ENCODE data around the gene OR13A1. TPM values are rescaled to one million over a fixed set of nuclear protein-coding genes. Genes with fewer than 3 reads are reported as not detected.

The OR13A1 gene
- total RNA-seq, 1 experiment from 2014 or later: not detected

GRCh38 chr10:45257600-45257999, 57.8 kb downstream of the OR13A1 start:
- Histone ChIP-seq H3K36me3 (ENCODE audit: control insufficient read depth, insufficient read depth, low read length) (no peaks in the 10 kb centered on the region), H3K4me1 (no peaks in the 10 kb centered on the region), H3K4me3 (ENCODE audit: low read depth, low read length) (no peak overlapping the region), H3K27me3 (replicated peaks; ENCODE audit: control insufficient read depth, insufficient read depth, low read length) (no peaks in the 10 kb centered on the region; the same call in 1 of the 2 replicates), H3K9me3 (no peaks in the 10 kb centered on the region)
- H3K27ac Mint-ChIP-seq (ENCODE audit: unreplicated experiment): no peak overlapping the region
- no peak for TF ChIP-seq CTCF (IDR thresholded peaks at IDR 0.05; ENCODE audit: insufficient read depth in 1 of 2, low read depth in 1 of 2, low read length in 1 of 2, severe bottlenecking in 1 of 2, unreplicated experiment in 1 of 2)
- intact Hi-C loops (cut with micrococcal nuclease; ENCODE audit: unreplicated experiment): no loop called here
- ChIA-PET CTCF (no interaction called here), POLR2A (no interaction called here)
- H3K9me3 Mint-ChIP-seq (ENCODE audit: unreplicated experiment): no peaks in the 10 kb centered on the region
- no peak overlapping the region for H3K4me3 Mint-ChIP-seq (ENCODE audit: unreplicated experiment)
- no peaks in the 10 kb centered on the region for H3K36me3 Mint-ChIP-seq (ENCODE audit: insufficient read depth, unreplicated experiment)
- H3K4me1 Mint-ChIP-seq (ENCODE audit: low read depth, unreplicated experiment): peaks cover 8% of the 10 kb centered on the region
- H3K27me3 Mint-ChIP-seq (ENCODE audit: insufficient read depth, unreplicated experiment): peaks cover 12% of the 10 kb centered on the region
- no TSS peak for BruUV-seq (replicated peaks)
- DNase-seq: no peak

- intact Hi-C loops (cut with micrococcal nuclease; ENCODE audit: unreplicated experiment): no loop called here
- no peaks in the 10 kb centered on the region for H3K9me3 Mint-ChIP-seq (ENCODE audit: unreplicated experiment)
- no peak overlapping the region for H3K27ac Mint-ChIP-seq (ENCODE audit: unreplicated experiment)
- ChIA-PET POLR2A (no interaction called here), CTCF (no interaction called here)
- no peak for TF ChIP-seq CTCF (IDR thresholded peaks at IDR 0.05; ENCODE audit: insufficient read depth in 1 of 2, low read depth in 1 of 2, low read length in 1 of 2, severe bottlenecking in 1 of 2, unreplicated experiment in 1 of 2)
- no peak overlapping the region for H3K4me3 ChIP-seq (ENCODE audit: low read depth, low read length)
- H3K4me3 Mint-ChIP-seq (ENCODE audit: unreplicated experiment): no peak overlapping the region
- no peaks in the 10 kb centered on the region for H3K36me3 Mint-ChIP-seq (ENCODE audit: insufficient read depth, unreplicated experiment)
- no peaks in the 10 kb centered on the region for H3K4me1 ChIP-seq
- H3K27me3 ChIP-seq (replicated peaks; ENCODE audit: control insufficient read depth, insufficient read depth, low read length): no peaks in the 10 kb centered on the region; the same call in 1 of the 2 replicates
- H3K9me3 ChIP-seq: no peaks in the 10 kb centered on the region
- no peak for DNase-seq
- peaks cover 13% of the 10 kb centered on the region for H3K27me3 Mint-ChIP-seq (ENCODE audit: insufficient read depth, unreplicated experiment)
- BruUV-seq (replicated peaks): no TSS peak
- no peaks in the 10 kb centered on the region for H3K36me3 ChIP-seq (ENCODE audit: control insufficient read depth, insufficient read depth, low read length)
- H3K4me1 Mint-ChIP-seq (ENCODE audit: low read depth, unreplicated experiment): no peaks in the 10 kb centered on the region
Measured at GRCh38 chr10:45256246-45256645, 59.2 kb downstream of the OR13A1 start.

GRCh38 chr10:45255706-45256105, 59.7 kb downstream of the OR13A1 start:
- DNase-seq: no peak

More at GRCh38 chr10:45255706-45256105, 59.7 kb downstream of the OR13A1 start:
- no peaks in the 10 kb centered on the region for H3K4me1 ChIP-seq
- no peaks in the 10 kb centered on the region for H3K36me3 ChIP-seq (ENCODE audit: control insufficient read depth, insufficient read depth, low read length)
- no peaks in the 10 kb centered on the region; the same call in 1 of the 2 replicates for H3K27me3 ChIP-seq (replicated peaks; ENCODE audit: control insufficient read depth, insufficient read depth, low read length)
- no peaks in the 10 kb centered on the region for H3K9me3 ChIP-seq
- no peaks in the 10 kb centered on the region for H3K4me1 Mint-ChIP-seq (ENCODE audit: low read depth, unreplicated experiment)
- no peak overlapping the region for H3K27ac Mint-ChIP-seq (ENCODE audit: unreplicated experiment)
- peaks cover 15% of the 10 kb centered on the region for H3K27me3 Mint-ChIP-seq (ENCODE audit: insufficient read depth, unreplicated experiment)
- no TSS peak for BruUV-seq (replicated peaks)
- intact Hi-C loops (cut with micrococcal nuclease; ENCODE audit: unreplicated experiment): no loop called here
- POLR2A ChIA-PET: no interaction called here
- no peaks in the 10 kb centered on the region for H3K36me3 Mint-ChIP-seq (ENCODE audit: insufficient read depth, unreplicated experiment)
- CTCF ChIA-PET: no interaction called here
- no peak for TF ChIP-seq CTCF (IDR thresholded peaks at IDR 0.05; ENCODE audit: insufficient read depth in 1 of 2, low read depth in 1 of 2, low read length in 1 of 2, severe bottlenecking in 1 of 2, unreplicated experiment in 1 of 2)
- no peak overlapping the region for H3K4me3 Mint-ChIP-seq (ENCODE audit: unreplicated experiment)
- no peak overlapping the region for H3K4me3 ChIP-seq (ENCODE audit: low read depth, low read length)
- H3K9me3 Mint-ChIP-seq (ENCODE audit: unreplicated experiment): no peaks in the 10 kb centered on the region

All from Caco-2 (cell line).